HepG2 (cell line): Measurements from ENCODE around the gene C2orf81. TPM values are rescaled to one million over a fixed set of nuclear protein-coding genes. Genes with fewer than 3 reads are reported as not detected.

Source experiments
- ARNTL ChIP-seq: sonication (generic); formaldehyde crosslinking; IDR thresholded peaks from 2 replicates; pipeline ENCODE4 v1.4.0; 2020; ENCODE audit warnings: mild to moderate bottlenecking, missing genetic modification reagents
- GRHL1 ChIP-seq: sonication (generic); formaldehyde crosslinking; conservative IDR thresholded peaks from 2 replicates; pipeline ENCODE4 v1.8.0; 2022; ENCODE audit warnings: missing genetic modification reagents
- HDAC2 ChIP-seq: sonication (generic); formaldehyde crosslinking; IDR thresholded peaks from 2 replicates; pipeline ENCODE4 v1.4.0; 2020; ENCODE audit warnings: missing genetic modification reagents
- IRF1 ChIP-seq: sonication (generic); formaldehyde crosslinking; IDR thresholded peaks from 2 replicates; pipeline ENCODE4 v1.4.0; 2020; ENCODE audit warnings: low read depth, mild to moderate bottlenecking, missing genetic modification reagents
- JUND ChIP-seq: sonication (generic); formaldehyde crosslinking; IDR thresholded peaks from 2 replicates; pipeline ENCODE4 v1.8.0; 2022; ENCODE audit warnings: mild to moderate bottlenecking, missing genetic modification reagents
- MEIS1 ChIP-seq: sonication (generic); formaldehyde crosslinking; IDR thresholded peaks from 2 replicates; pipeline ENCODE4 v1.9.0; 2021; ENCODE audit warnings: mild to moderate bottlenecking, missing genetic modification reagents, moderate library complexity, borderline replicate concordance
- NR2F6 ChIP-seq, 2 experiments: IDR thresholded peaks; 2 replicates each; pipeline ENCODE4 v1.6.1; 2016; ENCODE audit warnings: antibody characterized with exemption in 1 of 2, mild to moderate bottlenecking in 1 of 2
- SMARCE1 ChIP-seq: fragments of 450-650 bp; IDR thresholded peaks from 2 replicates; pipeline ENCODE4 v1.6.1; 2017; ENCODE audit warnings: borderline replicate concordance
- ZHX1 ChIP-seq: sonication (generic); formaldehyde crosslinking; IDR thresholded peaks from 2 replicates; pipeline ENCODE4 v1.8.1; 2022; ENCODE audit warnings: low read depth, mild to moderate bottlenecking, missing genetic modification reagents
- ZNF180 ChIP-seq: sonication (generic); formaldehyde crosslinking; IDR thresholded peaks from 2 replicates; pipeline ENCODE4 v1.4.0; 2020; ENCODE audit warnings: low read depth, missing genetic modification reagents, borderline replicate concordance
- ZNF619 ChIP-seq: sonication (generic); formaldehyde crosslinking; IDR thresholded peaks from 2 replicates; pipeline ENCODE4 v1.4.0; 2020; ENCODE audit warnings: mild to moderate bottlenecking, missing genetic modification reagents
- ZSCAN29 ChIP-seq: sonication (generic); formaldehyde crosslinking; conservative IDR thresholded peaks from 2 replicates; pipeline ENCODE4 v1.4.0; 2020; ENCODE audit warnings: mild to moderate bottlenecking, missing genetic modification reagents
- polyA plus RNA-seq, 8 experiments: library from polyadenylated mRNA; depleted of rRNA in 3 of 8; stranded (reverse) in 7 of 8; unstranded in 1 of 8; fragments of >200 nt; fragmentation: Illumina TruSeq in 4 of 8; extraction: Trizol in 4 of 8; gene quantifications; 2 replicates each; pipeline versions ENCODE4 v1.2.1 to v1.2.3, GENCODE V29; 2011 to 2016; ENCODE audit warnings: low read depth in 4 of 8, missing spikeins in 1 of 8, mixed read lengths in 1 of 8; ENCODE audit not compliant: insufficient read depth in 1 of 8
- total RNA-seq, 5 experiments: library from RNA; depleted of rRNA; stranded (reverse); fragments of >200 nt; fragmentation: Illumina TruSeq; extraction: Trizol; gene quantifications; 2 replicates each; pipeline ENCODE4 v1.2.3, GENCODE V29; 2016; ENCODE audit warnings: low read depth in 1 of 5
- TF ChIP-seq, protein P1 (sequence below), 2 experiments: sonication (generic) in 1 of 2; formaldehyde crosslinking in 1 of 2; IDR thresholded peaks; 2 replicates each; pipeline versions ENCODE4 v1.4.0 to v1.6.1; 2016 to 2020; ENCODE audit warnings: borderline replicate concordance in 1 of 2, low read depth in 1 of 2, mild to moderate bottlenecking in 1 of 2, missing genetic modification reagents in 1 of 2
- TF ChIP-seq, protein P2 (sequence below): sonication (generic); formaldehyde crosslinking; IDR thresholded peaks from 2 replicates; pipeline ENCODE4 v1.4.0; 2020; ENCODE audit warnings: low read depth, mild to moderate bottlenecking, missing genetic modification reagents

C2orf81 gene
- total and polyA plus RNA-seq, 2 of the 13 experiments (the other 11 are each of a cell fraction or from before 2014, with no cell fraction given): 0.15 to 0.17 TPM

GRCh38 chr2:74429487-74430451 is 8.3 kb upstream of the C2orf81 start (continued):
- TF ChIP-seq IRF1 (CRISPR knock-in tag): no peak
- TF ChIP-seq JUND (CRISPR knock-in tag): peak; percentile 18; the same call in 1 of the 2 replicates
- peak; percentile 85 for TF ChIP-seq NR2F6 (IDR thresholded peaks at IDR 0.05)
- TF ChIP-seq NR2F6 (CRISPR knock-in tag; IDR thresholded peaks at IDR 0.05): peak; percentile 86
- TF ChIP-seq ARNTL (CRISPR knock-in tag): peak; percentile 80
- peak; percentile 89 for TF ChIP-seq HDAC2
- TF ChIP-seq, protein P1, sequence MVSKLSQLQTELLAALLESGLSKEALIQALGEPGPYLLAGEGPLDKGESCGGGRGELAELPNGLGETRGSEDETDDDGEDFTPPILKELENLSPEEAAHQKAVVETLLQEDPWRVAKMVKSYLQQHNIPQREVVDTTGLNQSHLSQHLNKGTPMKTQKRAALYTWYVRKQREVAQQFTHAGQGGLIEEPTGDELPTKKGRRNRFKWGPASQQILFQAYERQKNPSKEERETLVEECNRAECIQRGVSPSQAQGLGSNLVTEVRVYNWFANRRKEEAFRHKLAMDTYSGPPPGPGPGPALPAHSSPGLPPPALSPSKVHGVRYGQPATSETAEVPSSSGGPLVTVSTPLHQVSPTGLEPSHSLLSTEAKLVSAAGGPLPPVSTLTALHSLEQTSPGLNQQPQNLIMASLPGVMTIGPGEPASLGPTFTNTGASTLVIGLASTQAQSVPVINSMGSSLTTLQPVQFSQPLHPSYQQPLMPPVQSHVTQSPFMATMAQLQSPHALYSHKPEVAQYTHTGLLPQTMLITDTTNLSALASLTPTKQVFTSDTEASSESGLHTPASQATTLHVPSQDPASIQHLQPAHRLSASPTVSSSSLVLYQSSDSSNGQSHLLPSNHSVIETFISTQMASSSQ (IDR thresholded peaks at IDR 0.05; ENCODE audit: low read depth): peak; percentile 30; the same call in 1 of the 2 replicates
- TF ChIP-seq, protein P1 (CRISPR knock-in tag; IDR thresholded peaks at IDR 0.05; ENCODE audit: borderline replicate concordance): peak; percentile 77; the same call in 1 of the 2 replicates
- TF ChIP-seq SMARCE1: 0 out of 2 replicates have a peak, but pooled peaks have one; percentile 24
- TF ChIP-seq ZHX1 (CRISPR knock-in tag): peak; percentile 68; the same call in 1 of the 2 replicates
- TF ChIP-seq MEIS1 (CRISPR knock-in tag): 0 out of 2 replicates have a peak, but pooled peaks have one; percentile 42
- TF ChIP-seq ZSCAN29 (CRISPR knock-in tag): peak; percentile 96
- no peak for TF ChIP-seq GRHL1 (CRISPR knock-in tag)
- TF ChIP-seq ZNF619: peak; percentile 71
- TF ChIP-seq, protein P2, sequence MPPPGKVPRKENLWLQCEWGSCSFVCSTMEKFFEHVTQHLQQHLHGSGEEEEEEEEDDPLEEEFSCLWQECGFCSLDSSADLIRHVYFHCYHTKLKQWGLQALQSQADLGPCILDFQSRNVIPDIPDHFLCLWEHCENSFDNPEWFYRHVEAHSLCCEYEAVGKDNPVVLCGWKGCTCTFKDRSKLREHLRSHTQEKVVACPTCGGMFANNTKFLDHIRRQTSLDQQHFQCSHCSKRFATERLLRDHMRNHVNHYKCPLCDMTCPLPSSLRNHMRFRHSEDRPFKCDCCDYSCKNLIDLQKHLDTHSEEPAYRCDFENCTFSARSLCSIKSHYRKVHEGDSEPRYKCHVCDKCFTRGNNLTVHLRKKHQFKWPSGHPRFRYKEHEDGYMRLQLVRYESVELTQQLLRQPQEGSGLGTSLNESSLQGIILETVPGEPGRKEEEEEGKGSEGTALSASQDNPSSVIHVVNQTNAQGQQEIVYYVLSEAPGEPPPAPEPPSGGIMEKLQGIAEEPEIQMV (CRISPR knock-in tag): peak; percentile 74; the same call in 1 of the 2 replicates
- no peak for TF ChIP-seq ZNF180
